Activated naive CD4-positive, alpha-beta T cell (primary cell): ENCODE data around the gene SLC8A2.

Source experiments
- DNase-seq, 4 experiments: peaks; one replicate each; lab custom pipeline; 2025; lab: John Stamatoyannopoulos, UW

SLC8A2 gene

DNA sequence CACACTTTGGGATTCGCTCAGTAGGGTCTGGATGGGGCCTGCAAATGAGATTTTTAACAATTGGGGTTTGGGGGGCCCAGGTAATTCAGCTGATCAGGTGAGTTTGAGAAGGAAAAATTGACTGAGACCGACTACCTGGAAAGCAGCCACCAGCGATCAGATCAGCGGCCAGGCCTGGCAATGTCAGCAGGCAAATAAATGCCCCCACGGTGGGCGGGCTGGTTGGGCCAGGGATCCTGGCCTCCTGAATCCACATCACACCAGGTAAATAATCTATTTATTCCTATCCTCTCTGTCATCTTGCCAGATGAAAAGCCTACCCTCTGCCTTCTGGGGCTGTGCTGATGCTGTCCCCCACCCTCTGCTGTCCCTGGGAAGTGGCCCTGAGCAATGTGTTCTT lies 33.8 kb upstream of the SLC8A2 start:
- DNase-seq, result no peak

DNA sequence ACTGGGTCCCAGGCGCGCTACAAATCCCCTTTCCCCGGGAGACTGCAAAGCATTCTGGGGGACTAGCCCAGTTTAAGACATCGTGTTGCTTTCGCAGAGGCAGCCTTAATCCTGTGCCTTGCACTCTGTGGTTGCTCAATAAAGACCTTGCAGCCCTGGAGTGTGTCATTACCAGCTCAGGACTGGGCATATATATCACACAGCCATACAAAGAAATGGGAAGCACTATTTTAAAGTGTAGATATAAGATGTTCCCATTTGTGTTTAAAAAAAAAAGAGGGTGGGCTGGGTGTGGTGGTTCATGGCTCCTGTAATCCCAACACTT lies 32.1 kb upstream of the SLC8A2 start:
- no peak for DNase-seq

DNA sequence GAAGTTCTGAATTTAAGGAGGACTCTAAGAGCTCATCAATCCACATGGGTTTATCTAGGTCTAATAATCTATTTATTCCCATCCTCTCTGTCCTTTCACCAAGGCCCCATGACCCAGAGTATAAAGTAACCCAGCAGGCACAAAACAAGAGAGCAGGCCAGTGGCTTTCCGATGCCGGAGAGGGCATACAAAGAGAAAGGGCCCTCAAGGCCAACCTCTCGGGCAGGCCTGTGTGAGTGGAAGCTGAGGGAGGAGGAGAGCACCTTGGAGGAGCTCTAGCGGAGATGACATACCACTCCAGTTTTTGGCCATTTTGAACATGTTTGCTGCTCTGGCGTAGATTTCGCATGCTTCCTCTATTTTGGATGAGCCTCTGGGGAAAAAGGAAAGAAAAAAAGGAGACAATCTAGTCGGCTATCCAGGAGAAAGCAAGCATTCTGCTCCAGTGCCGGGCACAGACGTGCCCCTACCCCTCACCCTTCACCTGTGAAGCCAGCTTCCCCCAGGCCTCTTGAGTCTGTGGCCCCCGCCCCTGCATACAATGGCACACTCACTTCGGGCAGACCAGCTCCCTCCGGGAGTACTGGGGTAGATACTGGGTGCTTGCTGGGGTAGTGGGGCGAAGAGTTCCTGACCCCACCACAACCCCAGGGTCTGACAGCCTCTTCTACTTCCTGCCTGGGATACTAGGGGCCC lies 31.6 kb upstream of the SLC8A2 start:
- no peak for DNase-seq

DNA sequence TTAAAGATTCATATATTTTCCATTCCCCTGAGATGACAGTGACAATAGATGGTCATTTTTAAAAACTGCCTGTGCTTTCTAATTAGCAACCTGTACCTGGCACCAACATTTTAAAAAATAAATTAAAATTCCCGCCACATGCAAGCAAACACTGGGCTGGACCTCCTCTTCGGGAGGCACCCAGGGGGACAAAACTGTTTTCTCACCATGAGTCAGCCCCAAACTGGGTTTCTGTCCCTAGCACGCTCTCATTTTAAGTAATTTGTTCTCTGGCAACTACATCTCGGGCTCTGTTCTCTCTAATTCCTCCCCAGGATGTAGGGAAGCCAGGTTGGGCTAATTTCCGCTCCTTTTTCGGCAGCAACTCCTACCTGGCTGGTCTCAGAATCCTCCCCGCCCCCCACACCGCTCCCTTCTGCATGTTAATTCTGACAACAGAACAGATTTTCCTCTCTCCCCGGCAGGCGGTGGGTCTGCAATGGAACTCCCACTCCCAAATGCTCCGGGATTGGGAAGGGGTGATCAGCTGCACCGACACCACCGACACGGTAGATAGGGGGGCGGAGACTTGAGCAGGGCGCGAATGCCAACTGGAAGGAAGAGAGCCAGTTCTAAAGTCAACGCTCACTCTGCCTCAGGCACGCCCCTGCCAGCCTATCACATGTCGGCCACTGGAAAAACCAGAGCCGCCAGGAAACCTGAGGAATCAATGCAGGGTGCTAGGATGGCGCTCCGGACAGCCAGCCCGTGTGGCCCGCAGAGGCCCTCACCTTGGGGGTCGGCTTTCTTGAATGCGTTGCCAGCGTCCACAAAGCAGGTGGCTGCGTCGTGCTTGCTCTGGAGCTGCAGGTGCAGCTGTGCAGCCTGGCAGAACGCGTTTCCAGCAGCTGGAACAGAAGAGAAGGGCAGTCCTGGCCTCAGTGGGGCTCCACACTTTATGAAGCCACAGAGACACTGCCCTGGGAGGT lies 28.5 kb upstream of the SLC8A2 start:
- DNase-seq, result no peak

DNA sequence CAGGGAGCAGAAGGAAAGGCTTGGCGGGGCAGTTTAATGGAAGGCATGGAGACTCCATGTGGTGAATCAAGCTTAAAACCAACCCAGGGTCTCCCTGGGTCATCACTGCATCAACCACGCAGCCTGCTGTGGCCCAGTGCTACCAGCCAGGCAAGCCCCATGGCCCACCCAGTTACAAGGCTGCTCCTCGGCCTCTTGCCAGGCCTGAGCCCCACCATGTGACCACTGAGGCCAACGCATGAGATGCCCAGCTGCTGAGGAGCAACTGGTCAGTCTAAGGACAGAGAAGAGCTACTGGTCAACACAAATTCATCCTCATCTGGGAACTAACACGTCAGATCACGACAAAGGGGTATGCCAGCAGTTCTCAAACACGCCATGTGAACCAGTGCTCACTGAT lies 27.7 kb upstream of the SLC8A2 start:
- no peak for DNase-seq

DNA sequence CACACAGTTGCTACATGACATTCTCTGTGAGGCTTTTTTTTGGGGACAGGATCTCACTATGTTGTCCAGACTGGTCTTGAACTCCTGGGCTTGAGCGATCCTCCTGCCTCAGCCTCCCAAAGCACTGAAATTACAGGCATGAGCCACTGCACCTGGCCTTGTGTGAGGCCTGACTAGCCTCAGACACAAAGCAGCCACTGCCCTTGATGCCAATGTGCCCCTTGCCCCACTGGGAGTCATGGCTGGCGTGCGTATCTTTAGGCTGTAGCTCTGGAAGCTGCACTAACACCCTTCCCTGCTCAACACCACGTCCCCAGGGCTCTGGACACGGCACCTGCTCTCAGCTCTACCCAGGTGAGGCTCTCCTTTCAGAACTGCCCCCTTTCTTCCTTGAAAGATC lies 26.9 kb upstream of the SLC8A2 start:
- no peak for DNase-seq

DNA sequence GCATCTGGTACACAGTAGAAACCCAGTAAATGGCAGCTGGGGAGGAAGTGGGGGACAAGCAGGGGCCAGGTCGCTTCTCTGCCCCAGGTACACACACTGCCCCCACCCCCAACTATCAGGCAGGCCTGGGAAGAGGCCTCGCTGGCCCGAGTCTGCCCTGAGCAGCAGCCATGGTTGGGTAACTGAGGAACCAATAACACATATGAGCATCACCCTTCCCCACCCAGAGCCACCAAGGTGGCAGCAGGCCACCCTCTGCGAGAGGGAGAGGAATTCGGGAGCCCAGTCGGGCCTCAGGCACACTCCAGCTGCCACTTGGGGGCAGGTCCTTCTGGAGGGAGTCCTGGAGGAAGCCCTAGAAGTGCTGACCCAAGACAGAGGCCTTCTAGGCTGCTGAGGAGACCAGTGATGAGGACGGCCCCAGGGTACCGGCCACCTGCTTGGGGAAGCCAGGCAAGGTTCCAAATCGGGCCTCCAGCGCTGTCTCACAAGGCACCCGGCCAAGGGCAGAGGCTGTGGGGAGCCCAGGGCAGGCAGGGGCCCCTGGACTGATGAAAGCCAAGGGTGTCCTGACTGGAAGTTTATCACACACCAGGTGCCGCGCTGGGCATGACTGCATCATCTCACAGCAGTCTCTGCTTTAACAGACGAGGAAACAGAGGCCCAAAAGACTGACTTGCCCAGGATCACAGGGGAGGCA lies 26.3 kb upstream of the SLC8A2 start:
- no peak for DNase-seq

DNA sequence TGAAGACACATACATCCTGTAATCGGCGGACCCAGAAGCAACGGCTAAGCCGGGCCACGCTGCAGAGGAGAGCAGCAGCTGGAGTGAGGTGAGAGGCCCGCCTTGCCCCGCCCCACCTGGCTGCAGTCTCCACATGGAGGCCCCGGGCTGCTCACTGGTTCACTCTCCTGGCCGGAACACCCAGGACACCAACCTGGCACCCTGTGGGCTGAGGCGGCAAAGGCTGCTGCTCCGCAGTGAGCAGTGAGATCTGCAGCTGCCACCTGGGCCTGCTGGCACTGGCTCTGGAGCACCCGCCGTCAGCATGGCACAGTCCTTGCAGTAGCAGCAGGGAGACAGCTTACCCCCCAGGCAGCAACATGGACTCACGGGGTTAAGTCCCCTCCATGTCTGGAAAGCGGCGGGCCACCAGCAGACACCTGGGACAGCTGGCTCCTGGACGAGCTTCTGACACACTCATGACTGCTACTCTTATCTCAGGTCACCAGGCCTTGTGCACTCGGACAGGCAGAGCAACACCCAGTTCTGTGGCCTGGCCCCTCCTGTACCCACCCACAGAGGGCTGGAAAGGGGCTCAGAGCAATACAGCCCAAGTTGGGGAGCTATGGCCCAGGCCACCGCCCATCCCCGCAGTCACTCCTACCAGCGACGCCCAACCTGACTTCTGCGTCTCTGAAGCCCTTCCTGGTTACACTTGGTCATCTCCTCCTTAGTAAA lies 25.5 kb upstream of the SLC8A2 start:
- no peak for DNase-seq

DNA sequence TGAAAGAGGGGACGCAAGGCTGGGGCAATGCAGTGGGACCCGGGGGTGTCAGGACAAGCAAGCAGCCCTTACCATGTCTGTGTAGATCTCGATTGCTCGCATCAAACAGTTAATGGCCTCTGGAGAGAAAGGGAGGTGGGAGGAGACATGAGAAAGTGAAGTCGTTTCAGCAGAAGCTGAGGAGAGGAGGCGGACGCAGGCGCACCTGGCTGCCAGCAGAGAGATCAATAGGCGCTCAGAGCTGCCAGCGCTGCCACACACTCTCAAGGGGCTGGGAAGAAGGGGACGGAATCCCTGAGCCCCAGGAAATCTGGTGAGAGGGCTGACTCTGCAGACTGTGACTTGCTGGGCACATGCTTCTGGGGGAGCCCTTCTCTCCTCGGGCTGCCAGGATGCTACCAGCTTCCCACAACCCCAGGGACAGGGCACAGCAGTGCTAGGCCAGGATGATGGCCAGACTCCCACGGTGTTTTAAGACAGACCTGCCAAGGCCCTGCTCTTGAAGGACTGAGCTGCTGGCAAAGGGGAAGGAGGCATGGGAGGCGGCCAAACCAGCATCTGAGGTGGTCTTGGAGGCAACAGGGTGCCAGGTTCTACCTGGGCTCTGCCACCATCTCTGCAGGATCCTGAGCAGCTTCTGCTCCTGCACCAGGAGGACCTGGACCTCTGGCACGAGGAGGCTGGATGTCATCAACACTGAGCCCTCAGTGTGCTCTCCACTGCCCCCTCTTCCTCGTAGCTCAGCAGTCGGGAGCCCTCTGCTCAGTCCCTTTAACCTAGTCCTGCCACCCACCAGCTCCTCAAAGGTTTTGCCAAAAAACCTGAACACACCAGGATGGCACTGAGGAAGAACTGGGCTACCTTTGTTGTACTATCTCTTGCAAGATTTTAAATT lies 24.0 kb upstream of the SLC8A2 start:
- DNase-seq, result no peak

DNA sequence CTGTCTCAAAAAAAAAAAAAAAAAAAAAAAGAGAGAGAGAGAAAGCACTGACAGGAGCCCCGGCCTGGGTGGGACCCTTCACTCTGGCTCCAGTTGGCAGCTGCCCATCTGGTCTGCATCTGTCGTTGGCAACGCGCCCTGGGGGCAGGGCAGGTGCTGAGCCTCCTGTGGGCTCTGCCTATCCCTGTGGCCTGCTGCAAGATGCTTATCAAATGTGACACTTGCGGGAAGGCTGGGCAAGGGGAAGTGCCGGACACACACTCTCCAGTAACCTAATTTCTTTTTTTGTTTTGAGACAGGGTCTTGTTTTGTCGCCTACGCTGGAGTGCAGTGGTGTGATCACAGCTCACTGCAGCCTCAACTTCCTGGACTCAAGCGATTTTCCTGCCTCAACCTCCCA lies 23.0 kb upstream of the SLC8A2 start:
- no peak for DNase-seq

DNA sequence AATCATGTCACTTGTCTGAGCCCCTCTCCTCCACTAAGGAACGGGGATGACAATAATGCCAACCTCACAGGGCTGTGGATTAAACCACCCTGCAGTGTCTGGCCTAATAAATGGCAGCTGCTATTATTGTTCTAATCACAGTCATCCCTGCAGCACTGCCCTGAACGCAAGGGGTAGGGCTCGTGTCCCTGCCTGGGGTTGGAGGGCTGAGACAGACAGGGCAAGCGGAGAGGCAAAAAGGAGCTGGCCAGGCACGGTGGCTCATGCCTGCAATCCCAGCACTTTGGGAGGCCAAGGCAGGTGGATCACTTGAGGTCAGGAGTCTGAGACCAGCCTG lies 22.5 kb upstream of the SLC8A2 start:
- no peak for DNase-seq

DNA sequence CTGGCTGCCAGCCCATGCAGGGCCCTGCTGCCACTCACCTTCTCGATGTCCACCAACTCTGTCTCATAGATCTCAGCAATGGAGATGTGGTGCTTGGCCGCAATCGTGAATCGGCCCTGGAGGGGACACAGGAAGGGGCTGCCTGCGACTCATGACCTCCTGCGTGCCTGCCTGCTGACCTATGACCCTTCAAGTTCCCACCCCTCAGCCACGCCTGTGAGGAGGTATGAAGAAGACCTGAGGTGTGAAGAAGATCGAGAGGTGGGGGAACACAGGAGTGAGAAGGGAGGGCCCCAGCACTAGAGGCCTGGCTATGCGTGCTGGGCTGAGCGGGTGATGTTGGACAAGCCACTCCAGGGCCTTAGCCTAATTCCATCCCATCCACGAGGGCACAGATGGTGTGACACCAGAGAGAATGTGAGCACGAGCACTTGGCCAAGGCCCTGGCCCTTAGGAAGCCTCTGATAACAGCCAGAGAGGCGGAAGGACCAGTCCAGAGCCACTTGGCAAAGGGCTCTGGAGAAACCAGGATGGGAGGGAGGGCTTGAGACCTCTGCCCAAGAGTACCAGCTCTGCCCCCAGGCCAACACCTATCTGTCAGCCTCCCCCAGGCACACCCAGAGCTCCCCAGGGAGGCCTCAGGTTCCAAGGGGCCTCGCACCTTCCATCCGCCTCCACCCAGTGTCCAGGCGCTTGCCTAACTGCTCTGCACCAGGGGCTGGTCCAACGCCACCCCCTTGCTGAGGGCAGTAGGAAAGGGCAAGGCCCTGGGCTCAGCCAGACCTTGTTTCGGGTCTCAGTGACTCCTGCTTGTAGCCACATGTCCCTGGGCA lies 21.9 kb upstream of the SLC8A2 start:
- no peak for DNase-seq

DNA sequence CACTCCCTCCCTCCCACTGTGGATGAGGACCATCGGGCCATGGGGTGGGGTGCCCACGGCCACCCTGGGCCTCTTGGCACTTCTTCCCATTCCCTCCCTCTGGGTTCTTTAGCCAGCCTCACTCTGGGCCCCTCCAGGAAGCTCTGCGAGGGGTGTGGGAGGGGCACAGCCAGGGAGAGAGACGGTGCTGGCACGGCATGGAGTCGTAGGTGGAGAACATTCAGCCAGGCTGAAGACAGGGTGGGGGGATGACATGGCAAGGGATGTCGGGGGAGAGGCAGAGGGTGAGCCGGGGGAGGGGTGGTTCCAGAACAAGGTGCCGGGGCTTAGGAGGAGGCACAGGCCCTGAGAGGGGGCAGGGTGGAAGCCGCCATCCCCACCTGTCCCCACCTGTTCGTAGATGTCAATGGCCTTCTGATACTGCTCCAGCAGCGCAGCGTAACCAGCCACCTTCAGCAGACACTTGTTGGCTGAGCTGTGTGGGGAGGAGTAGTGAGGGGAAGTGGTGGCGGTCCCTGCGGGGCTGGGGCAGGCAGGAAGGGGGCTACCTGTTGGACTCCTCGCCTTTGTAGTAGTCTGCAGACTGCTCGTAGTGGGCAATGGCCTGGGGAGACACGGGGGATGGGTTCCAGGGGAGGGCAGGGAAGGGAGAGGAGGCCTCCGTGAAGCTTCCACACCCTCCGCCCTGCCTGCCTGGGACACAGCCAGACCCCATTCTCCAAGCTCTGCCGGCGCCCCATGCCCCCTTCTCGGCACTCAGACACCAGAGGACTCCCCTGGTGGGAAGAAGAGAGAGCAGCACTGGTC lies 21.1 kb upstream of the SLC8A2 start:
- DNase-seq, result no peak

DNA sequence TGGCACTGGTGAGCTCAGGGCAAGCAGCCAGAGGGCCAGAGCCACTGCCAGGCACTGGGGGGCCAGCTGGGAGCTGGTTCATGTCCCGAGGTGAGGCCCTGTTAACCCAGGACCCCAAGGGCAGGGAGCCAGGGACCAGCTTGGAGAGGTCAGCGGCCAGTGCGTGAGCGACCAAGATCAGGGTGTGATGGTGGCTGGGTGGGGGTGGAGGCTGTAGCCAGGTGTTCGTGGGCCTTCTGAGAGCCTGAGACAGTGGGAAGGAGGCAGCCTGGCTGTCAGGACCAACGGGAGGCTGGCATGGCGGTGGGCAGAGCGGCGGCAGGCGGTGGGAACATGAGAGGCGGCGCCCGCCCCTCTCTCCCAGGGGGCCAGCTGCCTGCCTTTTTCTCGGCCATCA lies 20.4 kb upstream of the SLC8A2 start:
- DNase-seq, result no peak

DNA sequence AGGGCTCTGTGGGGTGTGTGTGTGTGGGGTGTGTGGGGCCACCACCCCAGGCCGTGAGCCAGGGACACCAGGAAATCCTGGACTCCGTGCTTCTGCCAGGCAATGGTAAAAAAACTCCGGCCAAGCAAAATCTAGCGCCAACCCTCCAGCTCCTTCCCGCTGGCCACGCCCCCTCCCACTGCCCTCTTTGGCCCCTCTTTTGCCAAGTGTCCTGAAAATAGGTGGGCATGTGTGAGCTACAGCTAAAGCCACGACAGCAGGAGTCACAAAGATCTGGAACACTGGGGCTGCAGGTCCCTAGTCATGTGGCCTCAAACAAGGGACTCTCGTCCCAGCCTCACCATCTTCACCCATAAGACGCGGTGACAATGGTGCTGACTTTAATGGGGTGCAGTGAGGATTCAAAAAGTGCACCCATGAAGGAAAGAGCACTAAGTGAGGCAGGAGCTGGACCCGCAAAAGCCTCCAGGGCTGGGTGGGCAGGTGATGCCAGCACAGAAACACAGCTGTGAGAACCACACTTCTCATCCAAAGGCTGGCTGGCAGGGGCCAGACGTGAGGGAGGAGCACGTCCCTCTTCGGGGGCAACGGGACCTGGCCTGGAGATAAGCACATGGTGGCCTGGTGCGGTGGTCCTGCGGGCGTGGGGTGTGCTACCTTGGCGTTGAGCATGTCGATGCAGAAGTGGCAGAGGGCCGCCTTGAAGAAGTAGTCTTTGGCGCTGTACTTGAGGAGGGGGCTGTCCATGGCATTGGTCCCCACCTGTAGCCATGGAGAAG lies 19.9 kb upstream of the SLC8A2 start:
- no peak for DNase-seq

DNA sequence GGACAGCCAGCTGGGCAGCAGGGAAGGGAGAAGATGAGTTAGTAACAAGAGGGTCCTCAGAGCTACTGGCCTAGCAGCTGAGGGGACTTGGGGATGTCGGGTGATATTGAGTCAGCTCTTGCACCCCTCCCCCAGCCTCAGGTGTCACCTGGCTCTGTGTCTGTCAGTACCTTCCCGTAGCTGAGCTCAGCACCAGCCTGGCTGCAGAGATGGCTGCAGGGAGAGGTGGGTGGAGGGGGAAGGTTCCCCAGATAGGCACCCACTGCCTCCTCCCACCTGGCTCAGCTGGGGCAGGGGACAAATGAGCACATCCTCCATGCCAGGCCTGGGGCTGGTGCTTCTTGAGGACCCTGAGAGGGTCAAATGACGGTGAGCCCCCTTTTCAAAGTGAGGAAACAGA lies 19.2 kb upstream of the SLC8A2 start:
- no peak for DNase-seq

DNA sequence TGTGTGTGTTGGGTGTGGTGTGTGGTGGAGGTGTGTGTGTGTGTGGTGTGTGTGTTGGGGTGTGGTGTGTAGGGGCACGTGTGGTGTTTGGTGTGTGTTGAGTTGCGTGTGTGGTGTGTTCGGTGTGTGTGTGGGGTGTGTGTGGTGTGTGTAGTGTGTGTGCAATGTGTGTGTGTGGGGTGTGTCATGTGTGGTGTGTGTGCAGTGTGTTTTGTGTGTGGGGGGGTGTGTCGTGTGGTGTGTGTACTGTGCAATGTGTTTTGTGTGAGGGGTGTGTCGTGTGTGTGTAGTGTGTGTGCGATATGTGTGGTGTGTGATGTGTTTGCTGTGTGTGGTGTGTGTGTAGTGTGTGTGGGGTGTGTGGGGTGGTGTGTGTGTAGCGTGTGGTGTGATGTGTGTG lies 18.3 kb upstream of the SLC8A2 start:
- no peak for DNase-seq

DNA sequence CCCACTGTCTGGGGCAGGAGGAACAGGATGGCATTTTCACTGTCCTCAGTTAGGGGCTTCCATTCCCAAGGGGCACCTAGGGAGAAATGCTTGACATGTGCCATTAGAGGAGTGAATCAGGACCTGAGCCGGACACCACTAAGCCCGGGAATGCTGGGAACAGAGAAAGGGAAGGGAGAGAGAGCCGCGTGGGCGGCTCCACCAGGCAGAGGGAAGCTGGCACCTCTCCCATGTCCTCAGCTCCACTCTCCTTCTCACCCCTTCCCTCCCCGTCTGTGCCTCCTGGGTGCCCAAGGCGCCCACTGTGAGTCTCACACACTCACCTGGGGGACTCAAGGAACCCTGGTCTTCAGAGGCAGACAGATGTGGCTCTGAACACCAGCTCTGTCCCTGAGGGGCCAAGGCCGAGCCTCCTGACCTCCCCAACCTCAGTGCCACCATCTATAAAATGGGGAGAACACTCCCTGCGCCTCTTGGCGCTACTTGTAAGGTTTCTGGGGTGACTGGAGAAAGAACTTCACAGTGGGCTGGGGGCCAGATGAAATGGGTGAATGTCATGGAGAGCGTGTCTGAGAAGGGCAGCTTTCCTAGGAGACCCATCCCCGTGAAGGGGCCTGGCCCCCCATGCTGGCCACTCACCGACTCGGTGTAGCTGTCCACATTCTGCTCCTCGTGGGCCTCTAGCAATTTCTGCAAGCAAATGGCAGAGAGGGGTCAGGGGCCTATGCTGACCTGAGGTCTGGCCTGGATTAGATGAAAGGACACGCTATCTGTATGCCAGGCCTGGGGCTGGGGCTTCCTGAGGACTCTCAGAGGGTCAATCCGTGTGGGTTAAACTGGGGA lies 17.6 kb upstream of the SLC8A2 start:
- no peak for DNase-seq
